CD4-positive, alpha-beta T cell treated with Interleukin-10 for 1 hour (primary cell): ENCODE results near the gene PCNX2.

ENCODE experiments used
- DNase-seq: peaks from one replicate; pipeline ENCODE4 v3.0.0-alpha.2; 2020

Gene PCNX2

GRCh38 chr1:233316473-233316872 lies 20.9 kb upstream of the PCNX2 start:
- no peak for DNase-seq

DNA sequence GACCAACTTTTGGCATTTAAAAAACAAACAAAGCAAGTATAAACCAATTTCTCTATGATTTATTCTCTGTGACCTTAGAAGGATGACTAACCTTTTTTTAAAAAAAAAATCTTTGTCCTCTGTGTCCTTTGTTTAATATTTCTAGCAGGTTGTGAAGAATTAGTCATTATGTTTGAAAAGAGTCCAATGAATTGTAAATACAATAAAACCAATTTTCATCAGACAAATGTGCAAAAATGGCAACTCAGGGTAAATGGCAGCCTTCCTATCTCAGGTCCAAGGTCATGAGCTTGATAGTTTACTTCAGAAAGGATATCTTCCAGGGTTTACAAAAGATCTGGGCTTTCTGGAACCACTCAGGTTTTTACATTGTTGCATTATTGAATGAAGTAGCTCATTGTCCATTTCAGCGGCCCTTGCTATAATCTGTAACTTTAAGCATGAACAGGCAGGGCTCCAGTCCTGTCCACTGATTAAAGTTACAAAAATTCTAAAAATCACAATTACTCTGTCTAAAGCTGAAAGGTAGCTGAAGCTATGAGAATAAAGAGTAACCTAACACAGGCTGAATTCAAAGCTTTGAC lies 20.3 kb upstream of the PCNX2 start:
- no peak for DNase-seq

- no peak for DNase-seq
Observed at GRCh38 chr1:233313434-233314155, 18.1 kb upstream of the PCNX2 start.

DNA sequence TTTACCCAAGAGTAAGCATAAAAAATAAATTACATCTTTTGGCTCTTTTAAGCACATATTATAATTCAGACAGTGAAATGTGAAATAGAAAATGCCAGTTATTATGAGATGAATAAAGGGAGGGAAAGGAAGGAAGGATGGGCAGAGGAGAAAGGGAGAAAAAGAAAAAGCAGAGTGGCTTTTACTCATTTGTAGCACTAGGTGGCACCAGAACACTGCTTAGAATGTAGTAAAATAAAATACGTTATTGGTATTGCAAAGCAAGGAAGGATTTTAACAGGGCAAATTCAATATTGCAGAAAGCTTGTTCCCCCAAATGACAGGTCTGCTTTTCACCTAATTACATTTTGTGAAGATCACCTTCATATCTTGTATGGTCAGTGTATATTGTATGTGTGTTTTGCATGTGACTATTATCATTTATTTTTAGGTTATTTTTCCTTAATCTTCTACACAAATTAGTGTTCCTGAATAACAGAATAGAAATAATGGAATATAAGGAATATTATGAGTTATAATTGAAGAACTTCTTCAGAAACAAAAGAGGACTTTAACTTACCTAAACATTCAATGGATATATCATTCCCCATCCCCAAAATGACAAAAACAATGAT lies 9.1 kb upstream of the PCNX2 start:
- DNase-seq = peak; percentile 47

DNA sequence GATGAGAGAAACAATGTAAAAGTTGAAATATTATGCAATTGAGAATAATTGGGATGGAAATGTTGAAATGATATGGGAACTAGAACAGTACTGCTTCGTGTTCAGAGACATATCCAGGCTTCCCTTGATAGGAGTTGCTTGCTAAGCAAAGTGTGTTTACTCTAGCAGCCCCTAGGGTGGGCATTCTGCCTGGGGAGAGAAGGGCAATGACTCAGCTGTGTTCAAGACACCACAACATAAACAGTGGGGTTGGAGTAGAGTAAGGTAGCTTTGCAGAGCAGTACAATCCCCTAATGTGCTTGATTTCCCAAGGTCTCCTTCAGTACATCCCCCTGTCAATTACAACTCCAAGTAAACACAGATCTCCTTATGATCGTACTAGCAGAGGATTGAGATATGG lies 4.8 kb upstream of the PCNX2 start:
- DNase-seq = no peak

GRCh38 chr1:233299450-233299849 lies 3.9 kb upstream of the PCNX2 start:
- no peak for DNase-seq

- no peak for DNase-seq
Observed at GRCh38 chr1:233295975-233296322, 424 bp upstream of the PCNX2 start.

DNA sequence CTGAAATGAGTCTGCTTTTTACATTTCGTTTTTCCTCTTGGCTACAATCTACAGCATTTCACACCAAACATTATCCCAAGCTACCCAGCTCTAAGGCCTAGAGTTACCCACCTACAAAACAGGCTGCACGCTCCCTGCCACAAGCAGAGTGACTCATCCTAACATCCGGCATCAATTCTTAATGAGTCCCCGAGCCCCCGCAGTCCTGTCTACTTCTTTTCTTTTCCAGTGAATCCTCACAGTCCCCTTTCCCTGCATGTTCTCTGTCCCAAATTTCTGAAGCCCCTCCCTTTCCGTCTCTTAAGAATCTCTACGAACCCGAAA lies 650 bp downstream of the PCNX2 start:
- DNase-seq = peak; percentile 41

DNA sequence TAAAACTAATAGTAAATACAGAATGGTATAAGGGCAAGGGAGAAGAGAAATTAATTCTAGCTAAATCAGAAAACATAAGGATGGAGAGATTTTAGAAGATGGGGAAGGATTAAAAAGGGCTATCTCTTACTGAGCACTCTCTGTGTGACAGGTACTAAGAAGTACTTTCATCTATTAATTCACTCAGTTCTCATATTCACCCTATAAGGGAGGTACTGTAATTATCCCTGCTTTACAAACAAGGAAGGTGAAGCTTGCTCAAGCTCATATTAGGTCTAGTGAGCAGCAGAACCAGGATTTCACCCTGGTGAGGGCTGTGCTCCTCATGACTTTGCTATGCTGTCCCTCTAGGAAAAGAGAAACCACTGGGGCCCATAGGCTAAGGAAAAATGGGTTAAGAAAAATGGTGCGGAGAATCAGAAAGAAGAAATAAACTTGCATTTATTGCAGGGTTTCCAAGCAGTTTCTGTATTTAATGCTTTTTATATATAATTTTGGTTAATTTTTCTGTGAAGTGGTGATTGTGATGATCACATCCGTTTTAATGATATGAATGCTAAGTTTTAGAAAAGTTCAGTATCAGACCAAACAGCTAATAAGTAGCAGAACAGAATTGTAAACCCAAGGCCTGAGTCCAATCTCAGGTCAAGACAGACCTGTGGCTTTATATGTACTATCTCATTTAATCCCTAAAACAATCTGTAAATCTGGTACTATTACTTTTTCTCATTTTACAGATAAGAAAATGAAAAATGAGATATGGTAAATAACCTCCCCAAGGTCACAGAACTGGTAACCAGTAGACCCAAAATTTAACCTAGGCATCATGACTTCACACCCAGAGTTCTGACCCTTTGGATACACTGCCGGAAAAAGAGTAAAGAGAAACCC lies 1.7 kb downstream of the PCNX2 start:
- no peak for DNase-seq

DNA sequence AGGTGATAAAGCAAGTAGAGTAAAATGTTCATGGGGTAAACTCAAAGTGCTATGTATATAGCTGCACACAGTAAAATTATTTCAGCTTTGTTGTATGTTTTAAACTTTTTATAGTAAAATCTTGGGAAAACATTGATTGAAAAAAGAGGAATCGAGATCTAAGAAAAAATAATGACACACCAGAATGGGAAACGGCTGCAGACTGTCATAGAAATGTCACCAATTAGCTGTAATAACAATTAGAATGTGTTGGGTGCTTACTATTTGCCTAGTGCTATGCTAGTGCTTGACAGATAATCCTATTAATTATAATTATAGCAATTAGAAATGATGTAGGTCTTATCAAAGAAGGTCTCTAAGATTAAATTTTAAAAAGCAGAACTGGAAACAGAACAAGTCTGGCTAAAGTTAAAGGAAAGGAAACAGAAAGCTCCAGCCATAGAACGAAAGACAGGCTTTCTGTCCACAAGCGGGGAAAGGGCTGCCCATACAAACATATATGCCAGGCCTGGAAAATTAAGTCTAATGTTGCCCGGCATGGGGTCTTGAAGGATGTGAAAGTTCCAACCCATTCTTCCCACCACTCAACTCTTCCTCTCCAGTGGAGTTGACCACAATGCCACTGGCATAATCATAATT lies 5.0 kb downstream of the PCNX2 start:
- no peak for DNase-seq

GRCh38 chr1:233289676-233290075 lies 5.8 kb downstream of the PCNX2 start:
- no peak for DNase-seq

DNA sequence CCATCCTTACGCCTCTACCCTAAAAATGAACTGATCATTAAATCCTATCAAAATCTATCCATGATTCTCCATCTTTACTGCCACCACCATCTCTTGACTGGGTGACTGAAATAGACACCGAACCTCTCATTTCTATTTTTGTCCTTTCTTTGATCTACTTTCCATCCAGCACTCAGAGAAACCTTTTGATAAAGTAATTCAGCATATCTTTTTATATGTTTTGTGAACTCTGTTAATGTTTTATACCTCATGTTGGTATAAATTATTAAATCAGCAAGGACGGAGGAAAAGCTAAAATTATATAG lies 13.0 kb downstream of the PCNX2 start:
- DNase-seq = no peak

- peak; percentile 38 for DNase-seq
Observed at GRCh38 chr1:233281711-233282581, 13.6 kb downstream of the PCNX2 start.

DNA sequence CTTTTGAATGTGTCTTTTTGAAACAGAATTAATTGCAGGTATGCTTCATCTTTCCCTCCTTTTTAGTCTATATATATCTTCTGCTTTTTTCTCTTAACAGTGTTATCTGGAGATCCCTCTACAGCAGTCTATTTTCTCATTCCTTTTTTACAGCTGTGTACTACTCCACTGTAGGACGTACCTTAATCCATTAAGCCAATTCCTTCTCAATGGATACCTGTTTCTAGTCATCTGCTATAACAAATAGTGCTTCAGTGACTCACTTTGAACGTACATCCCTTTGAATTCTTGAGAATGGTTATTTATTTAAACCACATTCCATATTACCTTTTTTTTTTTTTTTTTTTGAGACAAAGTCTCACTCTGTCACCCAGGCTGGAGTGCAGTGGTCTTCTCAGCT lies 15.6 kb downstream of the PCNX2 start:
- no peak for DNase-seq

DNA sequence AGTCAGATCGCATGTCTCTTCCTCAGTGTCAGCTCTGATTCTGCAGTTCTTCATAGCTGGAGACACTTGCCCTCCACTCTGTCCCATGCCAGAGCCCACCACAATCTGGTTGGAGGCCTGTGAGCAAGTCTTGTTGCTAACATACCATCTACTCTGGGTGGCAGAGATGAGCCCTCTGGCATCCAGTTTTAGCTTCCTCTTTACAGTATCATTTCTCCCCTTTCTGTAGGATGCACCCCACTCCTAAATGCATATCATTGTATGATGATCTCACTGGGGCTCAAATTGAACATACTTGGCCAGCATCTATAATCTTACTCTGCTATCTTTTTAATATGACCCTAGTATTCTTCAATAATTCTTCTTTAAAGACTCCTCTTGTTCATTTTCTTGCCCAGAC lies 16.9 kb downstream of the PCNX2 start:
- DNase-seq = no peak

DNA sequence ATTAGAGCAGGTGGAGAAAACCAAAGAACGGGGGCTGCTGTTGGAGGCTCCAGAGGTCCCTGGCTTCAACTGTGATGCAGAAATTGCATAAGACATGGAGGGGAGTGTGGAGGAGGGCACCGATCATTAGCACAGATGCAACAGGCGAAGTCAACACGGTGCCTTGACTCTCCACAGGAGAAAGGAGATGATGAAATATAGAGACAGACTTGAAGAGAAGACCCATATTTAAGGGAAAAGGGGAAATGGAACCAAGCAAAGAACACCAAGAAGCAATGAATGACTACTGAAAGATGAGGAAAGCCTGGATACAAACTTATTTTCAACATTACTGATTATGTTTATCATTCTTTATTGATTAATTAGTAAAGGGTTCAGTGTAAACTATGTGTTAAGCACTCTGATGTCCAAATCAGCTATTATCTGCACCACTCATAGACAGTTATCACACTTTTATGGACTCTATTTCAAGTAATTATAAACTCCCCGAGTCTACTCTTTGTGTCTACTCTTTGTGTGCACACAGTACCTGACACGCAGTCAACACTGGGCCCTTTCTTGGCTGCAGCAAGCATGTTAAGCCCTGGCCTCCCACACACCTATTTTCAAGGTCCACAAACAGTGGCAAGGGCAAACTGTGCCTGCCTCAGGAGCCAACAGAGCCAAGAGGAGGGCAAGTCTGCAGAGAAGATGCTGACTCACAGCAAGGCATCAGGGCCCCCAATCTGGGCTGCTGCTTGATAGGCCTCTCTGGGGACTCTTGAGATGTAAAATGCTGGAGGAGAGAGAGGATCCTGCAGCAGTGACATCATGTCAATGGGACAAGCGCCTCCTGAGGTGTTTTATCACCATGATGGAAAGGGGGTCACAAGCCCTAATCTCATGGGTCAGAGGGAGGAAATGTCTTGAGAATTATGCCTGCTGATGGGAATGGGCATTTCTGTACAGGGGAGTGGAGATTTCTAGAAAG lies 17.6 kb downstream of the PCNX2 start:
- no peak for DNase-seq

GRCh38 chr1:233269656-233270055 lies 25.9 kb downstream of the PCNX2 start:
- no peak for DNase-seq

DNA sequence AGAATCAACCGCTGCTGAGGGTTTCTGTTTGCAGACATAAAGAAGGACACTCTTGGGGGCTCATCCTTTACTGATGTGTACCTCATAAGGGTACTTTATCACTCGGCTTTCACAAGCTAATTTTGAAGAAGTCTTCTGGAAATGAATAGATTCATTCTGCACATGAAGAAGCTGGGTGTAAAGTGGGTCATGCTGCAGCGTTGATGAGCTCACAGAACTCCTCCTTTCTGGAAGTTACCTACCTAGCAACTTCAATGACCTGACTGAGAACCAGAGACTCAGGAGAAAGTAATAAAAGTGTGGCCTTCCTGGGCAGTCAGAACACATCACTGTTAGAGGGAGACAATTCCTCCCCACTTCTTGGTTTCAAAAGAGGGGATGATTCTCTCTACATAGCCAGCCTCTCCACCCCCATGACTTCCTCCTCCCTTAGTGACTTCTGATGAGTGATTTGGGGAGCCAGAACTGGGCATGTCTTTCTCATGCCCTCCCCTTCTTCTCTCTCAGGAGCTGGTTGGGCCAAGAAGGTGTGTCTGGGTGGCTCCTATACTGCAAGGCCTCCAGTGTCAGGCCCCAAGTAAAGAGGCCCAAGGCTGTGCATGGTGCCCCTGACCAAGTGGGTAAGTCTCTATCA lies 27.0 kb downstream of the PCNX2 start:
- no peak for DNase-seq

- no peak for DNase-seq
Observed at GRCh38 chr1:233261695-233262094, 33.8 kb downstream of the PCNX2 start.

DNA sequence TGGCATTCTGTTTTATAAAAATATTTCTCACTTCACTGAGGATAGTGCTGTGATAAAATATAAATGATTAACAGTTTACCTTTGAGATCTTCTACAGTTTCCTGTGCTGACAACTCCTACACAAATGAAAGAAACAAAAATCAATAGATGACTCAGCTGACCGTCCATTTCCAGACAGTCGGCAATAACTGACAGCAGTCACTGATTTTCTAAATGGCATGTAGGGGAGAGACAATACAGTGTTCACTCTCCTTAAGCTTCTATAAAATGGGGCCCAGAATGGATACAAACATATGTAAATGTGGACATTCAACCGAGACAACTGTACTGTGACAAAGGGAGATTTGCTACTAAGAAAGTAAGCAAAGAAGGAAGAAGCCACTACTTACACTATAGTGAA lies 34.3 kb downstream of the PCNX2 start:
- no peak for DNase-seq

DNA sequence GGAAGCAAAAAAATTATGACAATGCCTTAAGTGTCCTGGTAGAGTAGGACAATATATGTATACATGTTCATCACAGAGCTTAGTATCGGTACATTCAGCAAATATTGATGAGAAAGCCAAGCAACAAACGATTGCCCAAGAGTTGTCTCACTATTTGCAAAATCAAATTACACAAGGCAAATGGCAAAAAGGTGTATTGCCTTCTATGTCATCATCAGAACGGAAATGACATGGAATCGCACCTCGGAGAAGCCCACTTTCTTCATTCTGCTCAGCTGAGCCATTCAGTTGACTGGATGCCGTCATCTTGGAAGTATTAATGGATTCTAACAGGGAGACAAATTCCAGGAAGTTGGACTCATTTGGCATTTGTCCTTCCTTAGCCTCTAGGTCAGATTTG lies 37.7 kb downstream of the PCNX2 start:
- no peak for DNase-seq
